SH-SY5Y (cell line): ENCODE data around the gene LCE1D.

Experiments used
- GATA2 ChIP-seq: IDR thresholded peaks from 2 replicates; pipeline ENCODE4 v1.6.1; 2011; ENCODE audit warnings: mild to moderate bottlenecking, low read depth, low read length
- GATA3 ChIP-seq: IDR thresholded peaks from 2 replicates; pipeline ENCODE4 v1.6.1; 2011; ENCODE audit warnings: low read depth, mild to moderate bottlenecking, low read length, moderate library complexity

Gene LCE1D

GRCh38 chr1:152777510-152778137, 18.9 kb upstream of the LCE1D start:
- no peak for TF ChIP-seq GATA3
- TF ChIP-seq GATA2, result no peak

DNA sequence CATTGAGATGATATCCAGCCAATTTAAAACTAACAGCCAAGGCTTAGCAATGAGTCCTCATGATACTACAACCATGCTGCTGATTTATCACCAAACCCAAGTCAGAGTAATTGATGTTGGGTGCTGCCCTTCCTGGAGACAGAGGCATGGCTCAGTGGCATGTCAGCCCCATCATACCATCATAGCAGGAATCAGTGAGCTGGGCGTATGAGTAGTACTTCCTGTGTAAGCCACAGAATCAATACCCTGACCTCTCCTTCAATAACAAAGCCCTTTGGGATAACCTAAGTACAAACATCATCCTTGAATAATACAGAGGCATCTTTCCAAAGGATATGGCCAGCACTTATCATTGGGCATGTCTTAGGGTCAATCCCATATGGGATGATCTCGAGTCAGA, 13.4 kb upstream of the LCE1D start:
- TF ChIP-seq GATA3 (no peak), GATA2 (no peak)

- TF ChIP-seq GATA2 (no peak), GATA3 (no peak)
These were observed 10.4 kb upstream of the LCE1D start, which contains the start of gene LCE1E for GRCh38 chr1:152786077-152786476. TSS of gene LCE1E (plus strand) at chr1:152786257. CDS start at chr1:152787300, 1,043 bp downstream.

- TF ChIP-seq GATA3 (no peak), GATA2 (no peak)
These were observed 835 bp upstream of the LCE1D start for GRCh38 chr1:152795686-152796085.

DNA sequence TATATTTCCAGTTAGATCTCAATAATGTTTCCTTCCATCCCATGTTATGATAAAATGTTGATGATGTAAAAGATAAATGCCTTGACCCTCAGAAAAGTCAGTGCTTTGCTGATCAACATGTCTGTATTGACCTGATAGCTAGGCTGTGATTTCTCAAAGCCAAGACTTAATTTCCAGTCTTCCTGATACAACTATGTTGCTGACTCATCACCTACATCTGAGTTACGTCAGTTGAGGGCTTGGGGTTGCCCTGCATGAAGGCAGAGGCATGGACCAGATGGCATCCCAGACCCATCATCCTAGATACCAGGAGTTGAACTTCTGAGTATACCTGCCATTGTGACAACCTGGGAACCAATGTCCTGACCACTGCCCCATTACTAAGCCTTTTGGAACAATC, 4.8 kb downstream of the LCE1D start:
- TF ChIP-seq GATA3 (no peak), GATA2 (no peak)

GRCh38 chr1:152806576-152806975, 10.1 kb downstream of the LCE1D start, which contains the start of gene LCE1C:
TSS of gene LCE1C (minus strand) at chr1:152806651. CDS start at chr1:152805478, 1,173 bp downstream.
- TF ChIP-seq GATA2, result no peak
- TF ChIP-seq GATA3, result no peak

GRCh38 chr1:152811050-152811449, 14.5 kb downstream of the LCE1D start:
- TF ChIP-seq GATA2, result no peak
- no peak for TF ChIP-seq GATA3

- TF ChIP-seq GATA2 (no peak), GATA3 (no peak)
These were observed 15.2 kb downstream of the LCE1D start, which contains the start of gene LCE1B for GRCh38 chr1:152811671-152812070. TSS of gene LCE1B (plus strand) at chr1:152811971. CDS start at chr1:152812447, 476 bp downstream.

DNA sequence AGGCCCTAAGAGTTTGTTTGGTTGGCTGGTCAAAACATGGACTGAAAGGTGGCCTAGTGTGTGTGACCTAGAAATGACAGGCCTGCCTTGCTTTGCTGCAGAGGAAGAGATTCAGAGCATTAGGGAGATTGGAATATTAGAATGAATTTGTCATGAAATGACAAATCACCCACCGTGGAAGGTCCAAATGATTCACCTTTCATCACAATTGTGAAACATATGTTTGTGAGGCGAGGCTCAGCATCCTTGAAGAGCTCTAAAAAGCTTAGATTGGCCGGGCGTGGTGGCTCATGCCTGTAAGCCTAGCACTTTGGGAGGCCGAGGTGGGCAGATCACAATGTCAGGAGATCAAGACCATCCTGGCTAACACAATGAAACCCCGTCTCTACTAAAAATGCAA, 20.8 kb downstream of the LCE1D start:
- TF ChIP-seq GATA3 (no peak), GATA2 (no peak)

DNA sequence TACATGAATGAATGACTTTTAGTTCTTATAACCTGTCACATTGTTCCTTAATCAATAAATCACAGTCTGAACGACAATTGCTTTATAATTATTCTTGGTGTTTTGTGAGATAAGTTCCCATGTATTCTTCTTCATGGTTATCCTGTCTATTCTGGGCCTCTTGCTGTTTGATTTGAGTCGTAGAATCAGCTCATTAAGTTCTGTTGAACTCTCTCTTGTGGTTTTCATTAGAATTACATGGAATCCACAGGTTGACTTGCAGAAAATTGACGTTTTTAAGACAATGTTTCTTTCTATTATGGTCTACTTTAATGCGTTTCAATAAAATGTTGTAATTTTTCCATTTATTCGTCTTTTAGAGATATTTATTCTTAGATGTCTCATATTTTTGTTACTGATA, 26.8 kb downstream of the LCE1D start:
- no peak for TF ChIP-seq GATA3
- no peak for TF ChIP-seq GATA2

- TF ChIP-seq GATA3 (no peak), GATA2 (no peak)
These were observed 28.4 kb downstream of the LCE1D start for GRCh38 chr1:152824964-152825363.

DNA sequence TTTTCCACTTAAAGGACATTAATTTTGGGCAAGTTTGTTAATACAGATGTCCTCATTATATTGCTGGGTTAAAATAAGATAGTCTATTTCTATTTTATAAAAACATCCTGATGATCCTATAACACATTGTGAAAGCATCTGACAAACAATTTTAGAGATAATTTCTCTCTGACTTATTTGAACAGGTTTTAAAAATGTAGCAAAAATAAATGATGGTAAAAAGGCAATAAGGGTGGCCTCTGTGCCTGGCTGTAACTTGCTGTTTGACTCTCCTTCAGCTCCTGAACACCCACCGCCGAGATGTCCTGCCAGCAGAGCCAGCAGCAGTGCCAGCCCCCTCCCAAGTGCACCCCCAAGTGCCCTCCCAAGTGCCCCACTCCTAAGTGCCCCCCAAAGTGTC, 30.7 kb downstream of the LCE1D start, which contains the start of gene LCE1A:
Gene LCE1A (plus strand): TSS at position 301 of the 400 bp plus-strand sequence. CDS start 0 bp downstream, at position 301.
- TF ChIP-seq GATA2 (no peak), GATA3 (no peak)

- no peak for TF ChIP-seq GATA3
- TF ChIP-seq GATA2, result no peak
These were observed 40.3 kb downstream of the LCE1D start for GRCh38 chr1:152836870-152837269.

GRCh38 chr1:152842556-152842955, 46.0 kb downstream of the LCE1D start, which contains the start of gene LCE6A:
TSS of gene LCE6A (plus strand) at chr1:152842856. CDS start at chr1:152843521, 665 bp downstream.
- no peak for TF ChIP-seq GATA2
